ENCODE results near the gene DSCAML1.
A peak's percentile ranks its signal among the peaks of the same experiment; 100 is the strongest.

Gene DSCAML1

GRCh38 chr11:117803896-117804295 lies 6.9 kb upstream of the DSCAML1 start:
- Histone ChIP-seq H3K9me3 (ENCODE audit: severe bottlenecking) (no peaks in the 10 kb centered on the region), H3K27ac (no peak overlapping the region), H3K4me3 (ENCODE audit: low read depth, low read length) (no peak overlapping the region), H3K27me3 (ENCODE audit: insufficient read depth, low read depth, severe bottlenecking) (no peaks in the 10 kb centered on the region), H3K36me3 (no peaks in the 10 kb centered on the region)
- no peak for TF ChIP-seq CTCF (IDR thresholded peaks at IDR 0.05; ENCODE audit: low read depth, low read length)
- no peak for DNase-seq

GRCh38 chr11:117799634-117800033 lies 2.6 kb upstream of the DSCAML1 start:
- H3K27me3 ChIP-seq (ENCODE audit: insufficient read depth, low read depth, severe bottlenecking), result peaks cover 18% of the 10 kb centered on the region
- no peaks in the 10 kb centered on the region for H3K9me3 ChIP-seq (ENCODE audit: severe bottlenecking)
- TF ChIP-seq CTCF (IDR thresholded peaks at IDR 0.05; ENCODE audit: low read depth, low read length), result no peak
- no peaks in the 10 kb centered on the region for H3K36me3 ChIP-seq
- no peak overlapping the region for H3K27ac ChIP-seq
- no peak overlapping the region for H3K4me3 ChIP-seq (ENCODE audit: low read depth, low read length)
- no peak for DNase-seq

- Histone ChIP-seq H3K9me3 (ENCODE audit: severe bottlenecking) (no peaks in the 10 kb centered on the region), H3K4me3 (ENCODE audit: low read depth, low read length) (peak overlapping the region; percentile 54), H3K27me3 (ENCODE audit: insufficient read depth, low read depth, severe bottlenecking) (peaks cover 18% of the 10 kb centered on the region), H3K36me3 (no peaks in the 10 kb centered on the region), H3K27ac (0 out of 2 replicates have a peak overlapping the region, but pooled peaks have one; percentile 10)
- no peak for TF ChIP-seq CTCF (IDR thresholded peaks at IDR 0.05; ENCODE audit: low read depth, low read length)
- DNase-seq, result no peak
These were observed 552 bp downstream of the DSCAML1 start for GRCh38 chr11:117796456-117796871.

GRCh38 chr11:117795638-117796455 lies 1.2 kb downstream of the DSCAML1 start:
- peak overlapping the region; percentile 54 for H3K4me3 ChIP-seq (ENCODE audit: low read depth, low read length)
- no peak for TF ChIP-seq CTCF (IDR thresholded peaks at IDR 0.05; ENCODE audit: low read depth, low read length)
- peak; percentile 58 for DNase-seq

GRCh38 chr11:117794772-117795629 lies 2.0 kb downstream of the DSCAML1 start:
- Histone ChIP-seq H3K27me3 (ENCODE audit: insufficient read depth, low read depth, severe bottlenecking) (peaks cover 18% of the 10 kb centered on the region), H3K9me3 (ENCODE audit: severe bottlenecking) (no peaks in the 10 kb centered on the region), H3K4me3 (ENCODE audit: low read depth, low read length) (no peak overlapping the region), H3K36me3 (no peaks in the 10 kb centered on the region), H3K27ac (no peak overlapping the region)
- no peak for TF ChIP-seq CTCF (IDR thresholded peaks at IDR 0.05; ENCODE audit: low read depth, low read length)
- no peak for DNase-seq

More at GRCh38 chr11:117795638-117796455, 1.2 kb downstream of the DSCAML1 start:
- Histone ChIP-seq H3K27ac (0 out of 2 replicates have a peak overlapping the region, but pooled peaks have one; percentile 10), H3K36me3 (no peaks in the 10 kb centered on the region), H3K27me3 (ENCODE audit: insufficient read depth, low read depth, severe bottlenecking) (peaks cover 18% of the 10 kb centered on the region), H3K9me3 (ENCODE audit: severe bottlenecking) (no peaks in the 10 kb centered on the region)

All from WERI-Rb-1 (cell line).